ENCODE results near the gene CCL24.
"Not testable (repeated sequence)": the region's sequence is repeated elsewhere in the genome, so short reads cannot be mapped to it uniquely, and the experiment has no call there.

The CCL24 gene

GRCh38 chr7:75818472-75818871 is 4.9 kb upstream of the CCL24 start:
- no peak for DNase-seq

DNA sequence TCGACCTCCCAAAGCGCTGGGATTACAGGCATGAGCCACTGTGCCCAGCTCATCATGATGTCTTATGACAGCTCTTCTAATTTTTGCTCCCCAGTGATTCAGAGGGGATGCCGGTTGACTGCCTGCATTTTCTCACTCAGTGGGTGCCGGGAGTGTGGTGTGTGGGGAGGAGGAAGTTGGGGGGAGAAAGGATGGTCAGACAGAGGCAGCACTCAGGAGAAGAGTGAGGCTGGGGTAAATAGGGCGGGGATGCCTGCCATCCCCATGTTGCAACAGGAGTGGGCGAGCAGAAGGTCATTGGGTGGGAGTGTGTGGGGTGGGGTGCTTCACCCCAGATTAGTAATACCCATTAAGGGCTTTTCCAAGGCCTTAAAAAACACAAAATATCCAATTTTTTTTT is 3.5 kb upstream of the CCL24 start:
- DNase-seq: no peak

DNA sequence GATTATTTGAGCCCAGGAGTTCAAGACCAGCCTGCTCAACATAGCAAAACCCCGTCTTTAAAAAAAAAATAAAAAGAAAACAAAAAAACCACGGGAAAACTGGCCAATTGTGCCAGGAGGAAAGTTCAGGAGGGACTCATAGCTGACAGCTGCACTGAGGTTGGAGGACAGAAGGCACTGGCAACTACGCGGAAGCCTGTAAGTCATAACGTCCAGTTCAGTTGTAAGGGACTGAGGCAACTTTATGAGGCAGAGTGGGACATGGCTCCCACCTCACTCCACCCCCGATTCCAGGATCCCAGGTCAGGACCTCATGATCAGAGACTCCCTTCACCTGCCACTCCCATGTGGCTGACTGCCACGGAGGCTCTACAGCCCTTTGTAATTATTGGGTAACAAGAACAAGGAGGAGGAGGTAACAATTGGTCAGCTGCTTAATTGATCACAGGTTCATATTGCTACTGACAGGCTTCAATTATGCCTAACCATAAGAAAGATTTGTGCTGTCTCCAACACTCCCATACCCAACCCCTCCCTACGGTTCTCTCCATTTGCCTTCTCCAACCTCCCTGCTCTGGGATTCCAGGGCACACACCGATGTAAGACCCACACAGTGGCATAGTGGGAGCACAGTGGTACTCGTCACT is 1.9 kb upstream of the CCL24 start:
- no peak for DNase-seq

DNA sequence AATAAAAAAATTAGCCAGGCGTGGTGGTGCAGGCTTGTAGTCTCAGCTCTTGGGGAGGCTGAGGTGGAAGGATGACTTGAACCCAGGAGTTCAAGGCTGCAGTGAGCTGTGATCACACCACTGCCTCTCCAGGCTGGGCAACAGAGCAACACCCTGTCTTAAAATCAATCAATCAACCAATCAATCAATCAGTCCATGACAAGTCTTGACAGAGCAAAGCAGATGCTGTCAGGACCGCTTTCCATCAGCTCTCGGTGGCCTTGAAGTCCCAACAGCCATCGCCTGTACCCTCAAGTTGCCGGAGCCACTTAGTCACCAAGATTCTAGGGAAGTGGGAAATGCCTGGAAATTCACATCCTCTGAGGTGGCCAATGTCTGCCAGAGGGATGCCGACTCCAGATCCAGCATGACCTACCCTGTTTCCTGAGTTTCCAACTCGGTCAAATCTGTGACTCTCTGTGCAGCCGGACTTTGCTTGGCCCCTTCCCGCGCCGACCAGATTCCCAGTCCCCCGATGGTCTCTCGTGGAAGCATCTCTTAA is 871 bp upstream of the CCL24 start:
- no peak for DNase-seq

DNA sequence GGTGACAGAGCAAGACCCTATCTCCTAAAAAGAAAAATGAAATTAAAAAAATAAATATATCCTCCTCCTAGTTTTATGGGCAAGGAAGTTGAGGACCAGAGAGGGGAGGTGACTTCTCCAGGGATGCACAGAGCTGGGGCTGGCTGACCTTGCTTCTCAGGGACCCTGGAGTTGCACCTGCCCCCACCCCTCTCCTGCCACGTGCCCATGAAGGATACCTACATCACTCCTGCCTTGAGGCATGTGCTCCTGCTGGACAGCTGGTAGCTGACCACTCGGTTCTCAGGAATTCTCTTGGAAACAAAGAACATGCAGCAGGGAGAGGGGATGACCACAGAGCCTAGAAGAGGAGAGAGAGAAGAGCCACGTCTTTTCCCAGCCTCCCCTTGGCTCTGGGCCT is 522 bp downstream of the CCL24 start:
- no peak for DNase-seq

- no peak for DNase-seq
Observed at GRCh38 chr7:75811894-75812678, 1.5 kb downstream of the CCL24 start.

DNA sequence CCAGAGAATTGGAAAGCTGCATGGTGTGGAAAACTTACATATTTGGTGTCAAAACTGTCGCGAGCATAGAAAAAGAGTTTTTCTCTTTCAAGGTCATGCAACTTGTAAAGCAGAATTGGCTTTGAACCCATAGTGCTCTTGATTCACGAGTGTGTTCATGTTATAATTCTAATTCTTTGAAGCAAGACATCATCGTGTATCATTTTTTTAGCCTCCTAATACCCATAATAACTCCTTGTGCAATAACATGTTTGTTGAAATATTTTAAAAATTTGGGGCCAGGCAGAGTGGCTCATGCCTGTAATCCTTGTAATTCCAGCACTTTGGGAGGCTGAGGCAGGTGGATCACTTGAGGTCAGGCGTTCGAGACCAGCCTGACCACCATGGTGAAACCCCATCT is 4.2 kb downstream of the CCL24 start:
- DNase-seq: no peak

GRCh38 chr7:75808106-75808505 is 5.5 kb downstream of the CCL24 start:
- DNase-seq: no peak

DNA sequence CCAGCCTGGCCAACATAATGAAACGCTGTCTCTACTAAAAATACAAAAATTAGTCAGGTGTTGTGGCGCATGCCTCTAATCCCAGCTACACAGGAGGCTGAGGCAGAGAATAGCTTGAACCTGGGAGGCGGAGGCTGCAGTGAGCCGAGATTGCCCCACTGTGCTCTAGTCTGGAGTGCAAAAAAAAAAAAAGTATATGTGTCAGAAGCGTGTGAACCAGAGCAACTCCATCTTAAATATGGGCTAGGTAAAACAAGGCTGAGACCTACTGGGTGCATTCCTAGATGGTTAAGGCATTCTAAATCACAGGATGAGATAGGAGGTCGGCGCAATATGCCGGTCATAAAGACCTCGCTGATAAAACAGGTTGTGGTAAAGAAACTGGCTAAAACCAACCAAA is 6.2 kb downstream of the CCL24 start:
- no peak for DNase-seq

- DNase-seq: no peak
Observed at GRCh38 chr7:75806560-75807307, 6.9 kb downstream of the CCL24 start.

GRCh38 chr7:75804705-75805104 is 8.9 kb downstream of the CCL24 start:
- no peak for DNase-seq

- DNase-seq: no peak
Observed at GRCh38 chr7:75804004-75804403, 9.6 kb downstream of the CCL24 start.

GRCh38 chr7:75802552-75802821 is 11.1 kb downstream of the CCL24 start:
- no peak for DNase-seq

DNA sequence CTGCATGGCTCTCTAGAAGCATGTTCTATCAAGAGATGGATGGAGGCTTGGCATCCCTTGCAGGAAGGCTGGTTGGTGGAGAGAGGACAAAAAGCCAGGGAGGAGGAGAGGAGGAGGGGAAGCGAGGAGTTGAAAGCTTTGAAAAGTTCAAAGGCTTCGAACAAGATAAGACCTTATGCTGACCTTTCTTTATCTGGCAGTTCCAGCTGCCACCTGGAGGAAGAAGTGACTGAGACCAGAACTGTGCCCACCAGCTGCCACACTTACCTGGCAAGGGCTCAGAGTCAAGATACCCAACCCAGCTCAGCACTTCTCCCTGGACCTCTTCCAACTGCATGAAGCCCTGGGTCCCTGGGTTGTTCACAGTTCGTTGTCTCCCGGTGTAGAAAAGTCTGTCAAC is 14.8 kb downstream of the CCL24 start:
- no peak for DNase-seq

DNA sequence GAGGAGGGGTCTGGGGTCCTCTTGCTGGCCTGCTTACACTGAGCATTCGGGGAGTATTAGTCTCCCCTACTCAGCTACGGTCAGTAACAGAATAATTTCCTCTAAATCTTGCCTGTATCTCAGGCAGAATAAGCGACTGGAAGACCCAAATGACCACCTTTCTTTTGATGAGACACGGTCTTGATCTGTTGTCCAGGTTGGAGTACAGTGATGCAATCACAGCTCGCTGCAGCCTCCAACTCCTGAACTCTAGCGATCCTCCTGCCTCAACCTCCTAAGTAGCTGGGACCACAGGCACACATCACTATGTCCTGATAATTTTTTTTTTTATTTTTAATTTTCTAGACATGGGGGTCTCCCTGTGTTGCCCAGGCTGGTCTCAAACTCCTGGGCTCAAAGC is 17.2 kb downstream of the CCL24 start:
- no peak for DNase-seq

GRCh38 chr7:75795831-75796285 is 17.7 kb downstream of the CCL24 start:
- DNase-seq: no peak

DNA sequence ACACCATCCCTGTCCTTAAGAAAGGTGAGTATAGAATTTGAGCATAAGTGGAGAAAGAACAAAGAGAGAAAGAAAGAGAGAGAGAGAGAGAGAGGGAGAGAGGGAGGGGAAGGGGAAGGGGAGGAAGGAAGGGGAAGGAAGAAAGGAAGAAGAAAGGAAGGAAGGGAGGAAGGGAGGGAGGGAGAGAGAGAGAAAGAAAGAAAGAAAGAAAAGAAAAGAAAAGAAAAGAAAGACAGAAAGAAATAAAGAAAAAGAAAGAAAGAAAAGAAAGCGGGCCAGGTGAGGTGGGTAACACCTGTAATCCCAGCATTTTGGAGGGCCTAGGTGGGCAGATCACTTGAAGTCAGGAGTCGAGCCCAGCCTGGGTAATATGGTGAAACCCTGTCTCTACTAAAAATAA is 19.9 kb downstream of the CCL24 start:
- DNase-seq: no peak

- DNase-seq: not testable (repeated sequence)
Observed at GRCh38 chr7:75792567-75792966, 21.0 kb downstream of the CCL24 start.

DNA sequence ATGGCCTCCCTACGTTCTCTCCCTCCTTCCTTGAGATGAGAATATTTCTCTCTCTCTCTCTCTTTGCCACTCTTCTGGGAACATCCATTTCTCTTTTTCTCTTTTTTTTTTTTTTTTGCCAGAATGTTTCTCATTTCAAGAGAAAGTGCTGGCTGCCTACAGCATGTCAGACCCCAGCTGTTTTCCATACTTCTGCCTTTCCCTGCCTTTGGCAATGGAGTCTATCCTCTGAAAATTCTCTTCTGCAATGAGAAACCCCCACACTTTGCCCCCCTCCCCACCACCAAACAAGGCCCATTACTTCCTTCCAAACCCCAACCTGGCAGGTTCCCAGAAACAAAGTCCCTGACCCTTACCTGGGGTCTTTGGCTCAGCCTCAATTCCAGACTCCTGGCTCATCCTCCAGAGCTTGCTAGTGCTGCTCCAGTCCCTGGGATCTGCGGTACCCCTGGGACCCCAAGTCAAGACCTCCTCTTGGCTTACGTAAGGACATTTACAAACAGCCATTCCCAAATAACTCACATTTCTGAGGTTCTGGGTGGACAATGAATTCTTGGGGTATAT is 24.2 kb downstream of the CCL24 start:
- DNase-seq: no peak

GRCh38 chr7:75788154-75788847 is 25.3 kb downstream of the CCL24 start:
- not testable (repeated sequence) for DNase-seq

- not testable (repeated sequence) for DNase-seq
Observed at GRCh38 chr7:75783058-75783457, 30.5 kb downstream of the CCL24 start.

DNA sequence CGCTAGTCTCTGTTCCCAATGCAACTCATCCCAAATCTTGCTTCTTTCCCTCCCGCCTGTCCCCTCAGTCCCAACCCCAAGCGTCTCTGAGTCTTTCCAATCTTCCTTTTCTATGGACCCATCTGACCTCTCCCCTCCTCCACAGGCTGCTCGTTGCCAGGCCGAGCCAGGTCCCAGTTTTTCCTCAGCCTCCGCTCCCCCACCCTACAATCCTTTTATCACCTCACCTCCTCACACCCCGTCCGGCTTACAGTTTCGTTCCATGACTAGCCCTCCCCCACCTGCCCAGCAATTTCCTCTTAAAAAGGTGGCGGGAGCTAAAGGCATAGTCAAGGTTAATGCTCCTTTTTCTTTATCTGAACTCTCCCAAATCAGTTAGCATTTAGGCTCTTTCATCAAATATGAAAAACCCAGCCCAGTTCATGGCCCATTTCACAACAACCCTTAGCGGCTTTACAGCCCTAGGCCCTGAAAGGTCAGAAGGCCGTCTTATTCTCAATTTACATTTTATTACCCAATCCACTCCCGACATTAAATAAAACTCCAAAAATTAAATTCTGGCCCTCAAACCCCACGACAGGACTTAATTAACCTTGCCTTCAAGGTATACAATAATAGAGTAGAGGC is 32.8 kb downstream of the CCL24 start:
- DNase-seq: not testable (repeated sequence)
